Muscle layer of duodenum (tissue), 2 donors: Measurements from ENCODE around the gene LRRC2.
"Not testable (repeated sequence)": the region's sequence is repeated elsewhere in the genome, so short reads cannot be mapped to it uniquely, and the experiment has no call there.

Experiments
- H3K27ac ChIP-seq: one replicate; pipeline ENCODE4 v1.7.0; 2013; ENCODE audit warnings: mild to moderate bottlenecking, low read length
- H3K27me3 ChIP-seq: one replicate; pipeline ENCODE4 v1.7.0; 2013; ENCODE audit warnings: low read depth, mild to moderate bottlenecking, control low read depth, low read length
- H3K36me3 ChIP-seq, 2 donors: one replicate each; pipeline ENCODE4 v1.7.0; 2013; ENCODE audit warnings: low read length in 2 of 2, control low read depth in 1 of 2, mild to moderate bottlenecking in 1 of 2; ENCODE audit not compliant: insufficient read depth in 2 of 2, control insufficient read depth in 1 of 2
- H3K4me1 ChIP-seq, 2 donors: one replicate each; pipeline ENCODE4 v1.7.0; 2013; ENCODE audit warnings: low read length in 2 of 2, mild to moderate bottlenecking in 2 of 2, control low read depth in 1 of 2, moderate library complexity in 1 of 2; ENCODE audit not compliant: insufficient read depth in 2 of 2, control insufficient read depth in 1 of 2
- H3K4me3 ChIP-seq, 2 donors: one replicate each; pipeline ENCODE4 v1.7.0; 2013; ENCODE audit warnings: low read length in 2 of 2, low read depth in 1 of 2, mild to moderate bottlenecking in 1 of 2
- H3K9me3 ChIP-seq, 2 donors: one replicate each; pipeline ENCODE4 v1.7.0; 2013; ENCODE audit warnings: low read length in 2 of 2, control low read depth in 1 of 2, mild to moderate bottlenecking in 1 of 2; ENCODE audit not compliant: control insufficient read depth in 1 of 2
- donor health status: healthy.

The LRRC2 gene

DNA sequence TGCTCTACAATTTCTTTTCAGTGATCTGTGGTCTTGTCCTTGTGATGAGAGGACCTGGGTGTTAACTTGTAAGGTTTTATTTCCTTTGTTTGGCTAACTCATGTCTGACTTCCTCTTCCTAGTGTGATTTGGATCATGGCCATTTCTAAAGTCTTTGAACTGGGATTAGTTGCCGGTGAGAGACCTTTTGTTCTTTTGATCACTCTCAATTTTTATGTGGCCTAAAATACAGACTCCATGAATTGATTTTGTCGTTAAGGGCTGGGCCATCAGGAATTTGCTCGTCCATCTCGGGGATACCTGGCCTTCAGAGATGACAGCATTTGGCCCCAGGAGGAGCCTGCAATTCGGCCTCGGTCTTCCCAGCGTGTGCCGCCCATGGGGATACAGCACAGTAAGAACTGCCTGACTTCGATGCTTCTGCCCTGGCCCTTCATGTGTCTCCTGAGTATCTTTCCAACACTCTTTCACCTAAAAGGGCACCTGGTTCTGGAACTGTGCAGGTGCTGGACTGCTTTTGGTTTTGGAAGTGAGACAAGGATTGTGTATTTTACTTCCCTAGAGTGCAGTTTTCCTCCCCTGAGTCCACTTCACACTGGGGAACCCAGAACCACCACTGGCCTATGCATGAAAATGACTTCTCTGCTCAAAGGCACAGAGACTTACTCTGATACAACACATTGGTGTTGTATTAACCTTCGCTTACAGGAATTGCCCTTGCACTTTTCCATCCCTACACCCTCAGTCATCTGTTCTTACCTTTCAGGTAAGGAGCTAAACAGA is 13.1 kb upstream of the LRRC2 start:
- Histone ChIP-seq H3K4me3 (no peak overlapping the region), H3K36me3 (no peaks in the 10 kb centered on the region), H3K9me3 (no peaks in the 10 kb centered on the region), H3K27me3 (no peaks in the 10 kb centered on the region), H3K4me1 (peaks cover 0 to 5% of the 10 kb centered on the region in 2 donors), H3K27ac (no peak overlapping the region)

DNA sequence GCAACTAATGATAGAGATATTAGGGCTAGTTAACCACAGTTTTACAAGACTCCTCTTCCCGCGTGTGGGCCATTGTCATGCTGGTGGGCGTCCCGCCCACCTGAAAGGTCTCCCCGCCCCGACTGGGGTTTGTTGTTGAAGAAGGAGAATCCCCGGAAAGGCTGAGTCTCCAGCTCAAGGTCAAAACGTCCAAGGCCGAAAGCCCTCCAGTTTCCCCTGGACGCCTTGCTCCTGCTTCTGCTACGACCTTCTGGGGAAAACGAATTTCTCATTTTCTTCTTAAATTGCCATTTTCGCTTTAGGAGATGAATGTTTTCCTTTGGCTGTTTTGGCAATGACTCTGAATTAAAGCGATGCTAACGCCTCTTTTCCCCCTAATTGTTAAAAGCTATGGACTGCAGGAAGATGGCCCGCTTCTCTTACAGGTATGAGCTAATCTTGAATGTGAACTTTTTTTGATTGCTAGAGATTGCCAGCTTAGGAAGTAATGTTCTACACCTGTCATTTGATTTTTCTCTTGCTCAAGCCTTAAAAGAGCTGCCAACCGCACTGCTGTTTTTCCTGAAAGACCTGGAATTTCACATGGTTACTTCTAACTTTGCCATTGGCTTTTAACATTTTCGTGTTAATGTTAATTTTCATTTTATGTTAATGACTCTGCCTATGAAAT is 11.6 kb upstream of the LRRC2 start:
- not testable (repeated sequence) for H3K4me3 ChIP-seq, H3K27me3 ChIP-seq, H3K27ac ChIP-seq, H3K36me3 ChIP-seq, H3K9me3 ChIP-seq, H3K4me1 ChIP-seq

DNA sequence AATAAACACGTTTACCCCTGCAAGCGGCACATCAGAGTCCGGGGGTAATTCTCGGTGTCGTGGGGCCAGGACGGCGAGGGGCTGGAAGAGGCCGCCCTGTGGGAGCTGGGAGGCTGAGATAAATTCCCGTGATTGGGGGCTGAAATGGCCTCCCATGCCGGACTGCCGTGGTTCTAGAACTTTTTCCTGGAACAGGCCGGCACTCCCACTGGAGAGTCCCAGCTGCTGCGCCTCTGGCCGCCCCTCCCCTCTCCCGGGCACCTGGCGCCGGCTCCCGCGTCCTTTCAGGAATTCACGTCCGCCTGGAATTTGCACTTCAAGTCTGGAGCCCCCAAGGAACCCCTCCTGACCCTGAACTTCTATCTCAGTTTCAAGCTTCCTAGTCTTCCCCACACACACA is 10.8 kb upstream of the LRRC2 start:
- H3K36me3 ChIP-seq: no peaks in the 10 kb centered on the region
- H3K9me3 ChIP-seq: no peaks in the 10 kb centered on the region
- H3K4me1 ChIP-seq: peaks cover 0 to 5% of the 10 kb centered on the region in 2 donors
- no peak overlapping the region for H3K27ac ChIP-seq
- H3K27me3 ChIP-seq: no peaks in the 10 kb centered on the region
- no peak overlapping the region for H3K4me3 ChIP-seq

DNA sequence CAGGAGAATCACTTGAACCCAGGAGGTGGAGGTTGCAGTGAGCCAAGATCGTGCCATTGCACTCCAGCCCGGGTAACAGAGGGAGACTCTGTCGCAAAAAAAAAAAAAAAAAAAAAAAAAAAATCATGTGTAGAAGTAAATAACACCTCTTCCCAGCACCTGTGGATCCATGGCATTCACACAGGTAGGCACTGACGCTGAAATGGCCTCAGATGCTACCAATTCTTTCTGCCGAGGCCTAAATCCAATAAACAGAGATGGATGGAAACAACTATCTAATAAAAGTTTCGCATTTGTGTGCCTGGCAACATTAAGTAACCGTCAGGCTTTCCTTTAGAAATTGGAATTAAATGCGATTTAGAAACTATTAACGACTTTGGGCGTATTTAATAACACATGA is 10.3 kb upstream of the LRRC2 start:
- Histone ChIP-seq H3K4me1 (peaks cover 0 to 5% of the 10 kb centered on the region in 2 donors), H3K27ac (no peak overlapping the region), H3K36me3 (no peaks in the 10 kb centered on the region), H3K4me3 (no peak overlapping the region), H3K9me3 (no peaks in the 10 kb centered on the region), H3K27me3 (no peaks in the 10 kb centered on the region)

DNA sequence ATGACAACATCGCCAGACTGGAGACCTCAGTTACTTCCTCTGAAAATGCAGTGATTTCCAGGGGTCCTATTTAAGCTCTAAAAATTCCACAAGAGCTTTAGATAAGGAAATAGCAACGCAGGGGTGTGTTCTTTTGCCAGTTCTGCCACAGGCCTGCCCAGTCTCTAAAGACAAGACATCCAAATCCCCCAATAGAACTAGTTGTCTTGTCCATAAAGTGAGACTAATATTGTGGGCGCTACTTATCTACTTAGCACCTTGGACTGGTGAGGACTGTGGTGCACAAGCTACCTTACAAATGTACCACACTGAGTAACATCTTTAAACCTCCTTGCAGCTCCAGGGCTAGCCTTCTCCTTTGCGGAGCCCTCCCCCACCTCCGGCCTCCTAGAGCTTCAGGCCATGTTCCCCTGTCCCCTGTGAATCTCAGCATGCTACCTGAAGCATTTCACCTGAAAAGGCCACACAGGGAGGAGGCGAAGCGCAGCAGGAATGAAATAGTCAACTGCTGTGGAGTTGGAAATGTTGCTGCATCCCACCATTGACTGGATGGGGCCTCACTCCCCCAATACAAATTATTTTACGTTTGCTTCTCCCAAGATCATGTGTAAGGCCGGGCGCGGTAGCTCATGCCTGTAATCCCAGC is 9.6 kb upstream of the LRRC2 start:
- Histone ChIP-seq H3K4me3 (no peak overlapping the region), H3K27me3 (no peaks in the 10 kb centered on the region), H3K36me3 (no peaks in the 10 kb centered on the region), H3K4me1 (peaks cover 0 to 5% of the 10 kb centered on the region in 2 donors), H3K9me3 (no peaks in the 10 kb centered on the region), H3K27ac (no peak overlapping the region)

DNA sequence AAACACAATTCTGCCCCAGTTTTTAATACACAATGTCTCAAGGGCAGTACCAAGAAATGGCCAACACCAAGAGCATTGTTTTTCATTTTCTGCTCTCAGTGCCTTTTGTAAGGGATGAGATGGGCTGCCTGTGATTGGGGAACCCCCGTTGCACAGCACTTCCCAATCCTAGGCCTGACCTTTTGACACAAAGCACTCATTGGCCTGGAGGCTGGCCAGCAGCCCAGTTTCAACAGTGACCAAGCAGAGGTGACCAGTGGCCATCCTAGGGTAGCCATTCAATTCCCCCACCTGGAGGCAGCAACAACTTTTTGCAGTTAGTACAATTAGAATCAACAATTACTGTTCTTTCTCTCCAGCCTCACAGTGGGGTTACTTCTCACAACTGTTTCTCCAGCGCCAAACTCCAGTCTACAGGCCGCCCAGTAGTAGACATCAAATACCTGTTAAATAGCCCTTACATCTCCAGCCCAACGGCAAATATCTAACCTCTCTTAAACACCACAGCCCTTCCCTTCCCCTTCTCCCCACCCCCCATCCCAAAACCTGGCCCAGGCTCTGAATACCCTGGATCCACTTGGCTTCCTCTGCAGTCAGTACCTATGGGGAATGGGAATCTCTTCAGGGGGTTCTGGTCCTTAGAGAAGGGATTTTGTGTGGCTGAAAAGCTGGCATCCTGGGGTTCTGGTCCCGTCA is 8.9 kb upstream of the LRRC2 start:
- H3K27ac ChIP-seq: no peak overlapping the region
- no peak overlapping the region for H3K4me3 ChIP-seq

DNA sequence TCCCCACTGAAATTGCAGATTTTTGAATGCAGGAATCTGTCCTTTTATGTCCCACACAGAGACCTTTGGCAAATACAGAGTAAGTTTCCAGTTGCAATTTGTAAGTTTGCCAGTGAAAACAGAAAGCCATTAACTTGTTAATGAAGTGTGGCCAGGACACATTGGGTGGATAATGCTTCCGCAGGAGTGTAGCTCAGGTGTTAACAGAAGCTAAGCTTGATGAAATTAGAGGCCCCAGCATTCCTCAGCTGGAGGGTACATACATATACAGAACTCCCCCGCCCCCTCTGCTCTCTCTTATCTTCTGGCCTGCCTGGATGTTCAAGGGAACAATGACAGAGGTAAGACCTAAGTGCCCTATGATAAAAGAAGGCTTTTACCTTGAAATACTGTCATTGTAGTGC is 8.1 kb upstream of the LRRC2 start:
- Histone ChIP-seq H3K4me3 (no peak overlapping the region), H3K27me3 (no peaks in the 10 kb centered on the region), H3K4me1 (peaks cover 0 to 5% of the 10 kb centered on the region in 2 donors), H3K36me3 (no peaks in the 10 kb centered on the region), H3K9me3 (no peaks in the 10 kb centered on the region), H3K27ac (no peak overlapping the region)

More for the DNA sequence above, 8.9 kb upstream of the LRRC2 start:
- H3K27me3 ChIP-seq: no peaks in the 10 kb centered on the region
- no peaks in the 10 kb centered on the region for H3K36me3 ChIP-seq
- no peaks in the 10 kb centered on the region for H3K9me3 ChIP-seq
- peaks cover 0 to 5% of the 10 kb centered on the region in 2 donors for H3K4me1 ChIP-seq

DNA sequence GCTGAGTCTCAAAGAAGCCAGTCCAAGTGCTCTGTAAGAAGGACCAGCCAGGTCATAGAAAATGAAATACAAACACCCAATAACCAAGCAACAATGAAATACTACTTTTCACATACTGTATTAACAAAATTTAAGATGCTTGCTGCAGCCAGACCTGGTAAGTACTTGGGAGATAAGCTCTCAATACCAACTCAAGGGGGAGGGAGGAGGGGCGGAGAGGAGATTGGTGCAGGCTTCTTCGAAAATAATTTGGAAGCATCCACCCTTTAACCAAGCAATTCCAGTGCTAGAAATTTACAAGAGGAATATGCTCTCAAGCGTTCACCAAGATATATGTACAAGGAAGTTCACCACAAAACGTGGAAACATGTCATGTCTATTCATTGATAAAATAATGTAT is 7.6 kb upstream of the LRRC2 start:
- H3K4me1 ChIP-seq: peaks cover 0 to 5% of the 10 kb centered on the region in 2 donors
- no peak overlapping the region for H3K4me3 ChIP-seq
- H3K9me3 ChIP-seq: no peaks in the 10 kb centered on the region
- no peaks in the 10 kb centered on the region for H3K36me3 ChIP-seq
- no peak overlapping the region for H3K27ac ChIP-seq
- H3K27me3 ChIP-seq: no peaks in the 10 kb centered on the region

DNA sequence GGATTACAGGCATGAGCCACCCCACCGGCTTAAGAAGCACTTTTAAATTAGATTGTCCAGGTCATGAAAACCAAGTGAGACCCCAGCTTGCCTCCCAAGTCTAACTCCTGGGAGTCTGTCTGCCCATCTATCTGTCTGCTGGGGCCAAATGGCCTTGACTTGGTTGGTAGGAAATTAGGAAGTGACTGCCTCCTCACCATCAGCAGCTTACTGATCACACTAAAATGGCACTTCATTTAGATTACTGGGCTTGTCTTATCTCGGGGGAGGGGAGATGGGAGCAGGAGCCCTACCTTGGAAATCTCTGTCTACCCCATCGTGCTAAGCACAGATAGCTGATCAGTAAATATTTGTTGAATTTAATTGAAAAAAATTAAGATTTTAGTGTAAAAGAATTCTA is 5.6 kb upstream of the LRRC2 start:
- no peaks in the 10 kb centered on the region for H3K9me3 ChIP-seq
- H3K4me3 ChIP-seq: no peak overlapping the region
- H3K4me1 ChIP-seq: peaks cover 0 to 1% of the 10 kb centered on the region in 2 donors
- H3K27me3 ChIP-seq: no peaks in the 10 kb centered on the region
- H3K36me3 ChIP-seq: no peaks in the 10 kb centered on the region
- H3K27ac ChIP-seq: no peak overlapping the region

DNA sequence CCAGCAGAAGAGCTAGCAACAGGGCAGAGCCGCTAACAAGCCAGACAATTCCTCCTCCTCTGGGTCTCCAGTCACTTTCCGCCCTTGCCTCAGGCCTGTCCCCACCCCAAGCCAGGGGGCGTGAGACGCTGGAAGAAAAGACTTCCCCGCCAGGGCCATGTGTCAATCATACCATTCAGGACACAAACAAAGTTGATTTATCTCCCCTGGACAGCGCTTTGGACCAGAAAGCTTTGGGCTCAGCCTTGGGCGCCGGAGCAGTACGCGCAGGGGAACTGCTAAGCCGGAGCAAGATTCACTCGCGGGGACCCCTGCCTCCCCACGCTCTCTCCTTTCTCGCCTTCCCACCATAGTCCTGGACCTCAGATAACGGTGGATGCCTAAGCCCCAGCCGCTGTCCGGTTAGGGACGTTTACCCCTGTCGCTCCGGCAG is 479 bp downstream of the LRRC2 start:
- Histone ChIP-seq H3K4me1 (peaks cover 0 to 14% of the 10 kb centered on the region in 2 donors), H3K27ac (no peak overlapping the region), H3K27me3 (no peaks in the 10 kb centered on the region), H3K9me3 (peaks cover 0 to 2% of the 10 kb centered on the region in 2 donors), H3K4me3 (peak overlapping the region; percentile 54 to 82), H3K36me3 (no peaks in the 10 kb centered on the region)

DNA sequence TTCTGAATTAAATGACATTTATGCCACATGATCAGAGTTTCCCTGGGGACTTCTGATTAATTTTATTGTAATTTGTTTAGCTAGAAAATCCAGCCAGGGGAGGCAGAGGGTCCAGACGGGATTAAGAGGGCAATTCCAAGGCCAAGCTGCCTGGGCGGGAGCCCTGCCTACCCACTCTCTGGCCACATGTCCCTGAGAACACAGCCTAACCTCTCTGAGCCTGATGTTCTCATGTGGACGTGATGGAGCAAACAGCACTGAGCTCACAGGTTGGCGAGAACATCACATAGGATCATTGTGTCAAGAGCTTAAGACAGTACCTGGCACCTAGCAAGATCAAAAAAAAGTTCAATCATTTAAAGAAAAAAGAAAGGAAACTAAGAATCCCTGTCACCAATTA is 1.0 kb downstream of the LRRC2 start:
- Histone ChIP-seq H3K36me3 (no peaks in the 10 kb centered on the region), H3K4me3 (peak overlapping the region in 1 of 2 donors; percentile 82), H3K27ac (no peak overlapping the region), H3K4me1 (peaks cover 0 to 14% of the 10 kb centered on the region in 2 donors), H3K9me3 (peaks cover 0 to 2% of the 10 kb centered on the region in 2 donors), H3K27me3 (no peaks in the 10 kb centered on the region)
